ENCODE data around the gene CALML5. TPM values are rescaled to one million over a fixed set of nuclear protein-coding genes. Genes with fewer than 3 reads are reported as not detected.

The CALML5 gene
- total RNA-seq, 1 experiment from 2014 or later, result not detected

DNA sequence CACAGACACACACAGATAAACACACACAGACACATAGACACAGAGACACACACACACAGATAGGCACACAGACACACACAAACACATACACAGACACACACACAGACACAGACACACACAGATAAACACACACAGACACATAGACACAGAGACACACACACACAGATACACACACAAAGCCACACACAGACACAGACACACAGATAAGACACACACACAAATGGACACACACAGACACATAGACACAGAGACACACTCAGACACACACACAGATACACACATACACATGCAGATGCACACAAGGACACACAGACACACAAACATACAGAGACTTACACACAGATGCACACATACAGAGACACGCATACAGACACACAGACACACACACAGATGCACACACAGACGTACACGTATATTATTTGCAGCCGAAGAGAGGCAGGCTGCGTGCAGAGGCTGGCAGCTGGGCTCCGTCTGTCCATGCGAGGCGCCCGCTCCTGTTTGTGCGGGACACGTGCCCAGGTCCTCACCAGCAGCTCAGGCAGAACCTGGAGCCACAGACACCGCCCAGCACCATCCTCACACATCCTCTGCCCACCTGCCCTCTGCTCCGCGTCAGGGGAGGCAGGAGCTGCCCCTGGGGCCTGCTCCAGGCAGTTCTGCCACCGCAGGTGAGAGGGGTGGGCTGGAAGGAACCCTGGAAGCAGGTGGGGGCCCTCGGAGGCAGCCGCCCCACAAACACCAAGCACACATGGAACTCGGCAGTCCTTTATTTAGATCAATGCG is 1.2 kb downstream of the CALML5 start:
- H3K79me2 ChIP-seq (ENCODE audit: insufficient read depth, low read length), result no peaks in the 10 kb centered on the region
- H3K9me3 ChIP-seq (ENCODE audit: control insufficient read depth in 1 of 2, insufficient read depth in 1 of 2, low read depth in 1 of 2, low read length in 2 of 2), result no peaks in the 10 kb centered on the region
- peaks cover 24% of the 10 kb centered on the region; the same call in 1 of the 2 replicates for H3K27me3 ChIP-seq (ENCODE audit: insufficient read depth, low read length)
- H3K4me3 ChIP-seq (replicated peaks in 1 of 2; ENCODE audit: low read depth in 1 of 2, low read length in 2 of 2), result no peak overlapping the region
- no TSS peak for BruUV-seq (replicated peaks)
- ChIA-PET CTCF (no interaction called here), RAD21 (ENCODE audit: low non-redundant PET in 1 of 2, low total read pairs in 2 of 2, uncharacterized antibody in 2 of 2, unreplicated experiment in 2 of 2) (no interaction called here), POLR2A (no interaction called here)
- no peaks in the 10 kb centered on the region for H3K36me3 ChIP-seq (ENCODE audit: control insufficient read depth in 1 of 2, insufficient read depth in 2 of 2, low read length in 2 of 2)
- no peak for ATAC-seq
- intact Hi-C loops (cut with micrococcal nuclease), result no loop called here
- H3K4me2 ChIP-seq (ENCODE audit: low read length), result no peak overlapping the region
- no peaks in the 10 kb centered on the region for H3K9me2 ChIP-seq (ENCODE audit: insufficient read depth)
- no peaks in the 10 kb centered on the region for H3K4me1 ChIP-seq (ENCODE audit: control insufficient read depth in 1 of 2, insufficient read depth in 2 of 2, low read length in 2 of 2)
- no peak overlapping the region for H3K27ac ChIP-seq (ENCODE audit: low read depth, low read length)
- H4K20me1 ChIP-seq (ENCODE audit: insufficient read depth), result no peaks in the 10 kb centered on the region
- H2AFZ ChIP-seq (ENCODE audit: low read depth, low read length, poor library complexity, severe bottlenecking), result no peak overlapping the region
- no peak for TF ChIP-seq ZNF274 (IDR thresholded peaks at IDR 0.05; ENCODE audit: low read depth, low read length)
- TF ChIP-seq POLR2AphosphoS5 (IDR thresholded peaks at IDR 0.05; ENCODE audit: low read depth, low read length), result no peak
- TF ChIP-seq SP1 (IDR thresholded peaks at IDR 0.05; ENCODE audit: low read depth), result no peak
- TF ChIP-seq, protein P1, sequence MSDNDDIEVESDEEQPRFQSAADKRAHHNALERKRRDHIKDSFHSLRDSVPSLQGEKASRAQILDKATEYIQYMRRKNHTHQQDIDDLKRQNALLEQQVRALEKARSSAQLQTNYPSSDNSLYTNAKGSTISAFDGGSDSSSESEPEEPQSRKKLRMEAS (IDR thresholded peaks at IDR 0.05), result no peak
- TF ChIP-seq CEBPB (IDR thresholded peaks at IDR 0.05; ENCODE audit: low read depth), result no peak
- TF ChIP-seq EZH2phosphoT487 (IDR thresholded peaks at IDR 0.05; ENCODE audit: borderline replicate concordance), result no peak
- no peak for TF ChIP-seq YY1 (IDR thresholded peaks at IDR 0.05; ENCODE audit: extremely low read depth, insufficient replicate concordance, low read depth, low read length)
- TF ChIP-seq, protein P2, sequence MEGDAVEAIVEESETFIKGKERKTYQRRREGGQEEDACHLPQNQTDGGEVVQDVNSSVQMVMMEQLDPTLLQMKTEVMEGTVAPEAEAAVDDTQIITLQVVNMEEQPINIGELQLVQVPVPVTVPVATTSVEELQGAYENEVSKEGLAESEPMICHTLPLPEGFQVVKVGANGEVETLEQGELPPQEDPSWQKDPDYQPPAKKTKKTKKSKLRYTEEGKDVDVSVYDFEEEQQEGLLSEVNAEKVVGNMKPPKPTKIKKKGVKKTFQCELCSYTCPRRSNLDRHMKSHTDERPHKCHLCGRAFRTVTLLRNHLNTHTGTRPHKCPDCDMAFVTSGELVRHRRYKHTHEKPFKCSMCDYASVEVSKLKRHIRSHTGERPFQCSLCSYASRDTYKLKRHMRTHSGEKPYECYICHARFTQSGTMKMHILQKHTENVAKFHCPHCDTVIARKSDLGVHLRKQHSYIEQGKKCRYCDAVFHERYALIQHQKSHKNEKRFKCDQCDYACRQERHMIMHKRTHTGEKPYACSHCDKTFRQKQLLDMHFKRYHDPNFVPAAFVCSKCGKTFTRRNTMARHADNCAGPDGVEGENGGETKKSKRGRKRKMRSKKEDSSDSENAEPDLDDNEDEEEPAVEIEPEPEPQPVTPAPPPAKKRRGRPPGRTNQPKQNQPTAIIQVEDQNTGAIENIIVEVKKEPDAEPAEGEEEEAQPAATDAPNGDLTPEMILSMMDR (IDR thresholded peaks at IDR 0.05 in 2 of 3, conservative IDR thresholded peaks at IDR 0.05 in 1 of 3; ENCODE audit: borderline replicate concordance in 1 of 3, insufficient read depth in 1 of 3, low read depth in 2 of 3, low read length in 2 of 3), result no peak
- DNase-seq (ENCODE audit: low read depth, low spot score), result no peak
- H3K9ac ChIP-seq (ENCODE audit: low read length), result no peak overlapping the region

All from HCT116 (cell line).